ENCODE data around the gene XRRA1.

- TF ChIP-seq ARNTL (CRISPR knock-in tag; IDR thresholded peaks at IDR 0.05; ENCODE audit: borderline replicate concordance, low read depth) (no peak), ZNF70 (CRISPR knock-in tag; IDR thresholded peaks at IDR 0.05) (no peak), ZFP3 (CRISPR knock-in tag; IDR thresholded peaks at IDR 0.05) (no peak), PATZ1 (CRISPR knock-in tag; IDR thresholded peaks at IDR 0.05; ENCODE audit: borderline replicate concordance) (no peak), ZFP30 (CRISPR knock-in tag; IDR thresholded peaks at IDR 0.05) (no peak), TOX (CRISPR knock-in tag; IDR thresholded peaks at IDR 0.05; ENCODE audit: borderline replicate concordance) (no peak), RARB (CRISPR knock-in tag; IDR thresholded peaks at IDR 0.05) (no peak)
These were observed 110.7 kb downstream of the XRRA1 start for GRCh38 chr11:74838188-74838587.

Data from SK-N-SH treated with all-trans-retinoic acid at 6 μM for 48 hours (cell line).